ENCODE results near the gene NSUN7.
"Not testable (repeated sequence)": the region's sequence is repeated elsewhere in the genome, so short reads cannot be mapped to it uniquely, and the experiment has no call there.

Gene NSUN7

GRCh38 chr4:40739347-40739746 is 10.4 kb upstream of the NSUN7 start:
- no peak for DNase-seq

DNA sequence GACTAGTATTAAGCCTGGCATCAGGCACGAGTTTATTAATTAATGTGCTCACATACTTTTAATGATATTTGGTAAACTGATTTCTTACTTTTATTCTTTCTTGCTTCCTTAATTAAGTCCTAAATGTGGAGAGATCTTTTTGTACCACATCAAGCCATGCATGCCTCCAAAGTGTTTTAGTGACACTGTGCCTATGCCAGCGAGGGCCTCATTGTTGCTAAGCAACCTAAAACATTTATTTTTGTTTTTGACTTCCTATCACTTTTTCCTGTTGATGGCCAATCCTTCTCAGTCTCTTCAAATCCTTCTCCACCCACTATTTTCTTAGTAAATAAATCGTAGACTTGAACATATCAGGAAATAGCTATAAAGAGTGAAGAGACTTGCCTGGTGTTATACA is 5.5 kb upstream of the NSUN7 start:
- no peak for DNase-seq

DNA sequence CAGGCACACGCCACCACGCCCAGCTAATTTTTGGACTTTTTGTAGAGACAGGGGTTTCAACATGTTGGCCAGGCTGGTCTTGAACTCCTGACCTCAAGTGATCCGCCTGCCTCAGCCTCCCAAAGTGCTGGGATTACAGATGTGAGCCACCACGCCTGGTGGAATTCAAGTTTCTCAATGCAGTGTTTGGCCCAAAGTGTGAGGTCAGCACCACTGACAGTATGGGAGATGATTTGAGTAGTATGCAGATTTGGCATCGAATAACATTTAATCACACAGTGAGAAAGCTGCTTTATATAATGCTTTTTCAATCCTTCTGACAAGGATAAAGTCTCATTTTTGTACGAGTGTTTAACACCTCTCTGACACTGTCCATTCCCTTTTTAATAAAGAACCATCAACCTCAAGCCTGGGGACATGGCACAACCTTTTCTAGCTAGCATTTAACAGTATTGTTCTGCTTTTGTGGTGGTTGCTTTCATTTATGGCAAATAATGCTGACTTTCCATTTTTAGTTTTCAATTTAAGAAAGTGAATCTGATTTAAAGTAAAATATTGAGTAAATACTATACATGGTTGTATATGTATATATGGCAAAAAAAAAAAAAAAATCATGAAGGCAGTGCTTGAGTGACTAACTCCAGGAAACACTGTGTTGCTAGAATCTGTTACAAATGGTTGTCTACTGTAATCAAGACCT is 4.3 kb upstream of the NSUN7 start:
- DNase-seq = no peak

DNA sequence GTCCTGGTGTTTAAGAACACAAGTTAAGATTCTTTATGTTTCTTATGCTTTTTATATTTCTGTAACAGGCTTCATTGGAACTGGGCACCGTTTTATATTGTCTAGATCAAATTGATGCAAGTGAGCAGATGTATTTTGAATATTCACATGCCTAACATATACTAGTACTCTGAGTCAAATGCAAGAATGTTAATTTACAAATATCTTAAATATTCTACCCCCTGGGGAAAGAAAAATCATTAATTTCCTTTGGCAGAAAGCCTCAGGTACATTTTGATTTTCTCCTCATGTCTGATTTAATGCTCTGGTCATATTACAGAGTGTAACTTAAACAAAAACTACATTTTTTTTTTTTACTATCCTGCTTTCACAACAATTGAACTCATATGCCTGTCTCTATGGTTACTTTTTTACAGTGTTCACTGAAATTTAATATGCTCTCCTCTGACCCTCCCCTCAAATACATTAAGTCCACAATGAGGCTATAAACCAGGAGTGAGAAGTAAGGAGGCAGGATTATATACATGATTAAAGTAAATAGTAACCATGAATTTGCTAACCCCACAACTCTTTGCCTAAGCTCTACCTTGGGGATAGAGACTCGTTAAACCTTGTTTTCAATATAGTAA is 2.4 kb upstream of the NSUN7 start:
- DNase-seq = no peak

DNA sequence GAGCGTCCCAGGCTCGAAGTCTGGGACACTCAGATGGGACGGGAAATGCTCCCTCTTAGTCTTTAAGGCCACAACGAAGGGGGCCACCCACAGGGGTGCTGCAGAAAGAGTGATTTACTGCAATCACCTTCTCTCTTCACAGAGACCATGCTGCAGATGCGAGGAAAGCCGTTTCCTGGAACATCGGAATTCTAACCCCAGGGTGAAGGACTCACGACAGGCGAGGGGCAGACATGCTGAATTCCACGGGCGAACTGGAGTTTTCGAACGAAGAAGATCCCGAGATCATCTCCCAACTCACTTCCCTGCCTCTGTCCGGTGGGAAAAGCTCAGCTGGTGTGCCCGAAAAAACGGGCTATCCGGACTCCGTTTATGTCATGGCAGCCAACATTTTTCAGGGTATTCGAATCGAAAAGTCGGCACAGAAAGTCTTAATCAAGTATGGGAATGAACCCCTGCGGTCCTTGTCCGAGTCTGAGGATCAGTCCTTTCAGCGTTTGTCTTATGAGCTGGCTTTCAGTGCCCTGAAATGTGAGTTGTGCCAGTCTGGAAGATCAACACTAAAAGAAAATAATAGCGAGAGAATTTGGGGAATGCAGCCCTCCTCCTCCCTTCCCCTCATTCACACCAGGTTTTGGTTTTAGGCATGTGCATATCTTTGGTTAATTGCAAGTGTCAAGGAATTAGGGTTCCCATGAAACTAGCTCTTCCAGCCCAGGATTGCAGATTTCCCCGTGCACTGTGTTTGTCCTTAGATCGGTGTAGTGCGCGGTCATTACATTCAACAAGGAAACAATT is 905 bp downstream of the NSUN7 start:
- peak; percentile 79 for DNase-seq

- DNase-seq = no peak
Measured at GRCh38 chr4:40755616-40756015, 5.9 kb downstream of the NSUN7 start.

GRCh38 chr4:40763228-40763716 is 13.5 kb downstream of the NSUN7 start:
- DNase-seq = no peak

DNA sequence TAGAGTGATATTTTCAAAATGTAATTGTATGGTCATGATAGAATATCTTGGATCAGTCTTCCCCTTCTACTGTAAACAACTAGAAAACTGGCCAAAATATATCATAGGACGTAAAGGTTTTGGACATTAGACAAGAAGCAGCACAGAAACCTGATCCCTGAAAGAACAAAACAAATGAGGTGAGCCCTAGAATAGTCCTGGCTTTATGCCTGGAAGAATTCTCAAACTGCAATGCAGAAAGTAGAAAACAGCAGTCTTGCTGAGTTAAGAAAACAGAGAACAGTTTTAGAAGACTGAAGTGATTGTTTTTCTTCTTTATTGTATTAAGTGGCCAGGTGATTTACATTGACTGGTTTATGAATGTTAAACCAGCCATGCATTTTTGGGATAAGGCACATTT is 19.5 kb downstream of the NSUN7 start:
- peak; percentile 24 for DNase-seq

GRCh38 chr4:40778090-40778489 is 28.3 kb downstream of the NSUN7 start:
- DNase-seq = no peak

GRCh38 chr4:40782876-40783275 is 33.1 kb downstream of the NSUN7 start:
- no peak for DNase-seq

DNA sequence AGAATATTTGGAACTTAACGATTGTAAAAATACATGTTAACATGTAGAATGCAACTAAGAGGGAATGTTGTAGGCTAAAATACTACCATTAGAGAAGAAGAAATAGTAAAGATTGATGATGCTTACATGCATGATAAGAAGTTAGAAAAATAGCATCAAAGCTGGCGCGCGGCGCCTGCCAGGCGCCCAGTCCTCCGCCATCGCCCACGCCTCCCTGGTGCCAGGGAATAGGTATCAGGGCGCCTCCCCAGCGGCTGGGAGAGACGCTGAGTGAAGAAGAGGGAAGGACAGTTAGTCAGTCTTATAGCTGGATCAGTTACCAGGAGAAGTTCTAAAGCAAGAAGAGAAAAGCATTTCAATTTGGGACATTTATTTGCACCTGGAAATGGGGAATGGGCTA is 36.0 kb downstream of the NSUN7 start:
- no peak for DNase-seq

GRCh38 chr4:40788331-40788730 is 38.6 kb downstream of the NSUN7 start:
- DNase-seq = no peak

DNA sequence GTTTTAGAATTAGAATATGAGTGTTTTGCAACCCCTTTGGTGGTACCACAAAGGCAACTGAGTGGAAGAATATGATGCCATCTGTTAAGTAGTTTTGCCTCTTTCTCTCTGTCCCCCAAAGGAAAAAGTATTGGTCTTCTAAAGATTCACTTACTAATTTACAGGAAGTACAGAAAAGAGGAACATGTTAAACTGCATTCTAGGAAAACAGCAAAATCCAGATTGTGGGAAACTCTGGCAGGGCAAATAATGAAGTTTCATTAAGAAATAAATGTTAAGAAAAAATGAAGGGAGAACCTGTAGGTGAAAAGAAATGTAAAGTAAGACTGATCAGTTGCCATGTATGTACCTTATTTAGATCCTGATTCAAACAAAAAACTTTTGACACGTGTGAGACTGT is 39.3 kb downstream of the NSUN7 start:
- DNase-seq = no peak

GRCh38 chr4:40789771-40790170 is 40.0 kb downstream of the NSUN7 start:
- DNase-seq = no peak

GRCh38 chr4:40800064-40800463 is 50.3 kb downstream of the NSUN7 start:
- DNase-seq = no peak

DNA sequence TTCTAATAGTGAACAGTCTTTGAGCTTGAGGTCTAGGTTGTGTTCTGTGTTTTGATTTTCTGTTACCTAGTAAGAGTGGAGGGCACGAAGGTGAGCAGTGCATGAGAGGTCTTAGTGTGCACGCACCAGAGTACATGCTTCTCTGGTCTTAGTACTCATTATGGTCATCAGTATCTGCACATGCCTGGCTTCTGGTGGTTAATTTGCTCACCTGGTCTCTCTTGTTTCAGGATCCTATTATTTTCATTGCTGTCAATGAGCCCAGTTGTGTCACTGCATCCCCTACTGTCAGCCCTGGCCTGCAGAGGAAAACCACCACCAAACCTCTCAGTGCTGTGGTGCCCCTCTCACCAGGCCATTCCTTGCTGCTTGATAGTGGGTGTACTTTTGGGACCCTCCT is 54.8 kb downstream of the NSUN7 start:
- DNase-seq = no peak

DNA sequence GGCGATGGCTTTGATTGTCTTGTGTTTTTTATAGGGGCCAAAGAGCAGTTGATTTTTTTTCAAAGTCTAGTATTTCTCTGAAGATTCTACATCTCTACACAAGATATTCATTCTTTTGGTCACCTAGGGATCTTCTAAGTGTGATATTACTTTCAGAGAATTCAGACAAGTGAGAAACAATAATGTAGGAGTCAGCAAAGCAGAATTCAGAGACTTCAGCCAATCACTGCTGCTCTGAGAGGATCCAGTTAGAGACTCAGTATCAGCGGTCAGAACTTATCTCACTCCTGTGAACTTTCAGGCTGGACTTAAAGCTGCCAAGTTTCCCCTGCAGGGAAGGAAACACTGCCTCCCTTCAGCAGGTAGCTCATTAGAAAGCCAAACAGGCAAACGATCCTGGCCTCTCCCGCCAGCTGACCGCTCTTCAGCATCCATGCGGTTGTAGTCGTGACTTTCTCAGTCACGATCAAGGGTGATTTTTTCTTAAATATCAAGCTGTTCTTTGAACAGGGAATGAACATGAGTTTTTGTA is 59.2 kb downstream of the NSUN7 start:
- DNase-seq = no peak

DNA sequence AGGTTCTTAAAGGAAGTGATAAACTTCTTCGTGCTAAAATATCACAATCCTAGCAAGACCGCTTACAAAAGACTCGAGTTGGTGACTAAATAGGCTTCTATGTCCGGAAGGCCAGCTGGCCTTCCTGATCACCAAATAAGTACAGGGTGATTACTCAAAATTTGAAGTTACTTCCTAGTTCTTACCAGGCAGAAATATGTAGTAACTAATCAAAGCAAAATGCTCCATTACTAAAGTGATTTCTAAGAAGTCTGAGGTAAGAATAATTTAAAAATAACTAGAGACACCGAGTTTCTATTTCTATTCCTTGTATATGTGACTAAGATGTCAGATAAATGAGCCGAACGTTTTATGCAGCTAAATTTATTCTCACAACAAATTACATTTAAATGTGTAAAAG is 62.2 kb downstream of the NSUN7 start:
- no peak for DNase-seq

DNA sequence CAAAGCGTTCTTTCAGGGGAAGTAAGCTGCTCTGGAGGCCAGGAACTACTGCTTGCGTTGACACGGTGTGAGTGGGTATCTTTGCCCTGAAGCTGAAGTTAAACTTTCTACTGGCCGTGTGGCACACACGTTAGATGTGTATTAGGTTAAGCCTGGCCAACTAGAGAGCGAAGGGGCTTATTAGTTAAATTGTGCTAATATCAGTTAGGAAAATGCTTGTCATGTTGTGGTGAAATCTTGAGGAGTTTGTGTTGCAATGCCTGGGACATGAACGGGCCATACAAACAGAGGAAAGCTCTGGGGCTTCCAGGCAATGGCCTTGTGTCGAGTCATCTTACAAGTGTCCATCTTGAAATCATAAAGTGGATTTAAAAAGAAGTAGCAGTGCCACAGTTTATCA is 62.6 kb downstream of the NSUN7 start:
- DNase-seq = no peak

GRCh38 chr4:40812856-40813255 is 63.1 kb downstream of the NSUN7 start:
- no peak for DNase-seq

- DNase-seq = not testable (repeated sequence)
Measured at GRCh38 chr4:40817157-40817556, 67.4 kb downstream of the NSUN7 start.

DNA sequence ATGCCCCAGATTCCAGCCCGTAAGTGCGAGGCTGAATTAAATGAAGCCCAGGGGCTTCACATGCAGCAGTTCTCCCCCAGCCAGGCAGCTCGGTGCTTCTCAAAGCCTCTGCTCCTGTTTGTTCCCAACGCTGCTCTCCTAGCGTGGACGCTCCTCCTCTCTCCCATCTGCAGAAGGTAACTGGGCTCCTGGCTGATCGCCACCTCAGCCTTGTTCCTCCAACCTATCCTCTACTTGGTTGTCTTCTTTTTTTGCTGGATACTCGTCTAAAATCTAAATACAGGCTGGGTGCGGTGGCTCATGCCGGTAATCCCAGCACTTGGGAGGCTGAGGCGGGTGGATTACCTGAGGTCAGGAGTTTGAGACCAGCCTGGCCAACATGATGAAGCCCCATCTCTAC is 70.3 kb downstream of the NSUN7 start:
- DNase-seq = no peak

DNA sequence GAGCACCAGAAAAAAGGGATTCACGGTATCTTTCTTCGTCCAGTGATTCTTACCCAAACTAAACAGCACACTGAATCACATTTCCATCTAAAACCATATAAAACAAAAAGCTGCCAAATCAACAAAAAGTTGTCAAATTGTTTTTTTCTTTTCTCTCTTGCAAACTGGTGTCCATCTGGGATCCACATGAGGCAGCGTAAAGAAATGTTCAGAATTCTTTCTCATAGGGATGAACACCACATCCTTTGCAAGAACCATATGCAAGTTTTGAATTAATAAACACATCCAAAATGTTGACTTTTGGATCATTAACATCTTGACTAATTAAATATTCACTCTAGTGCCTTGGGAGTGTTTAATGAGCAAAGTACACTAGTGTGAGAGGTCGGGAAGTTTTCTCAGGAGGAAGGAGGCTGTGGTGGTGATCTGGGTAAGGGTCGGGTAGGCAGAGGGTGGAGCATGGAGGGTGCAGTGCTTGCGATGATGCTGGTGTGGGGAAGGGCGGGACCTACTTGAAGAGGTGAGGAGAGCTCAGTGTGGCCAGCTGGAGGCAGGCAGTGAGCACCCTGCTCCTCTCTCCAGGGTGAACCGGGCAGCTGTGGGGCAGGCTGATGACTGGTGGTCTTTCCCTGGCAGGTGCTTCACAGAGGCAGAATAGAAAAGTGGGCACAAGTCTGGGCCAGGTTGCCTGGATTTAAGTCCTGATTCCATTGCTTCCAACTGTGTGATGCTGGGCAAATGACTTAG is 72.8 kb downstream of the NSUN7 start:
- no peak for DNase-seq
